ENCODE measurements around the gene GRIA4.

Gene GRIA4

GRCh38 chr11:105856954-105857353 is 247.1 kb downstream of the GRIA4 start:
- TF ChIP-seq FOXP2 (optimal IDR thresholded peaks at IDR 0.05; ENCODE audit: borderline replicate concordance, extremely low read depth, extremely low read length, insufficient read depth) (no peak), REST (IDR thresholded peaks at IDR 0.05; ENCODE audit: insufficient read depth in 1 of 2, low read depth in 2 of 2, low read length in 2 of 2) (no peak), POLR2AphosphoS5 (IDR thresholded peaks at IDR 0.05; ENCODE audit: low read depth, low read length) (no peak), SIN3A (IDR thresholded peaks at IDR 0.05; ENCODE audit: borderline replicate concordance, insufficient read depth, low read length) (no peak), TAF1 (IDR thresholded peaks at IDR 0.05; ENCODE audit: borderline replicate concordance, insufficient read depth, low read length) (no peak)

DNA sequence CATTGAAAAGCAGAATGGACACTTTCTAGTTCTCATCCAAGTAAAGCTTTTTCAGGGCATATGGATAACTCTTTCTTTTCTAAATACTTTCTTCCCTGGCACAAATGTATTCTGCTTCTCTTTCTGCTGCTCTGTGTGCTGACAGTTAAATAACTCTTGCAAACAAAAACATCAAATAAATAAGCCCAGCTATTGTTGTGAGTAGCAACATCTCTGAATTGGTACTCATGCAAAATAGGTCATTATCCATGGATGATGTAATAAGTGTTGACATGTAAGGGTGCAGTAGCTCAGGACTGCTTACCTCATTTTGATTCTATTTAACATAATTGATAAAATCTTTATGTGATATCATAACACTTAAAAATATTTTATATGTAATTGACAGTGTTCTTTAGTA is 247.9 kb downstream of the GRIA4 start:
- TF ChIP-seq SIN3A (IDR thresholded peaks at IDR 0.05; ENCODE audit: borderline replicate concordance, insufficient read depth, low read length) = no peak
- no peak for TF ChIP-seq POLR2AphosphoS5 (IDR thresholded peaks at IDR 0.05; ENCODE audit: low read depth, low read length)
- TF ChIP-seq FOXP2 (optimal IDR thresholded peaks at IDR 0.05; ENCODE audit: borderline replicate concordance, extremely low read depth, extremely low read length, insufficient read depth) = no peak
- TF ChIP-seq REST (IDR thresholded peaks at IDR 0.05; ENCODE audit: insufficient read depth in 1 of 2, low read depth in 2 of 2, low read length in 2 of 2) = no peak
- TF ChIP-seq TAF1 (IDR thresholded peaks at IDR 0.05; ENCODE audit: borderline replicate concordance, insufficient read depth, low read length) = no peak

DNA sequence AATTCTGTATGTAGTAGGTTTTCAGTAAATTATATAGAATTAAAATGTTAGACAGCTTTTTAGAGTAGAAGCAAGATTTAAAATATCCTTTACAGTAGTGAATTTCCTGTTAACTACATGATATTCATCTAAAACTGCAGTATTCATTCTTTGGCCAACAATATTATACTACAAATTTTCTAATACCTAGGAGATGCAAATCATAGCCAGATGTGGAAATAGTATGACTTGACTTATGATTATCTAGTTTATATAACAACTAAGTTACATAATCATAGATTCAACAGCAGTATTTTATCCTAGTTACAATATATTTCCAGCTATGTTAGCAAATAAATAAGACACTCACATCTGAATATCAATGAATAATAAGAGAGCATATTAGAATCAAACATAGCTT is 249.0 kb downstream of the GRIA4 start:
- TF ChIP-seq REST (IDR thresholded peaks at IDR 0.05; ENCODE audit: insufficient read depth in 1 of 2, low read depth in 2 of 2, low read length in 2 of 2) (no peak), POLR2AphosphoS5 (IDR thresholded peaks at IDR 0.05; ENCODE audit: low read depth, low read length) (no peak), FOXP2 (optimal IDR thresholded peaks at IDR 0.05; ENCODE audit: borderline replicate concordance, extremely low read depth, extremely low read length, insufficient read depth) (no peak), TAF1 (IDR thresholded peaks at IDR 0.05; ENCODE audit: borderline replicate concordance, insufficient read depth, low read length) (no peak), SIN3A (IDR thresholded peaks at IDR 0.05; ENCODE audit: borderline replicate concordance, insufficient read depth, low read length) (no peak)

GRCh38 chr11:105860105-105860504 is 250.2 kb downstream of the GRIA4 start:
- TF ChIP-seq TAF1 (IDR thresholded peaks at IDR 0.05; ENCODE audit: borderline replicate concordance, insufficient read depth, low read length) = no peak
- no peak for TF ChIP-seq FOXP2 (optimal IDR thresholded peaks at IDR 0.05; ENCODE audit: borderline replicate concordance, extremely low read depth, extremely low read length, insufficient read depth)
- TF ChIP-seq POLR2AphosphoS5 (IDR thresholded peaks at IDR 0.05; ENCODE audit: low read depth, low read length) = no peak
- TF ChIP-seq REST (IDR thresholded peaks at IDR 0.05; ENCODE audit: insufficient read depth in 1 of 2, low read depth in 2 of 2, low read length in 2 of 2) = no peak
- TF ChIP-seq SIN3A (IDR thresholded peaks at IDR 0.05; ENCODE audit: borderline replicate concordance, insufficient read depth, low read length) = no peak

DNA sequence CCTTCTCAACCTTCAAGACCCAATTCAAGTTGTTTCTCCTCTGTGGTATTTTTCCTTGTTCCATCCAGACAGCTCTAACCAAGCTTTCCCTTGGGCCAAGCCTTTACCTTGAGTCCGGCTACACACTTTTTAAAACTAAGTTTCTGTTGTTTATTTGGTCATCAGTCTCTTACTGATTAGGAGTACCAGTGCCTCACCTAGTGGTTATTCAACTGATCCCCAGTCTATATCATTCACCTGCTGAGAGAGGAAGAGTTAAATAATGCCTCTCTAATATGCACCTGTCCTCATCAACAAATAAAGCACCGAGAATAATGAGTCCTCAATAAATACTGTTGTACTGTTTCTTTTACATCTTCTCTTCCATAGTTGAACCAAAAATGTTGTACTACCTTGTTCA is 251.4 kb downstream of the GRIA4 start:
- no peak for TF ChIP-seq TAF1 (IDR thresholded peaks at IDR 0.05; ENCODE audit: borderline replicate concordance, insufficient read depth, low read length)
- TF ChIP-seq FOXP2 (optimal IDR thresholded peaks at IDR 0.05; ENCODE audit: borderline replicate concordance, extremely low read depth, extremely low read length, insufficient read depth) = no peak
- TF ChIP-seq REST (IDR thresholded peaks at IDR 0.05; ENCODE audit: insufficient read depth in 1 of 2, low read depth in 2 of 2, low read length in 2 of 2) = no peak
- no peak for TF ChIP-seq SIN3A (IDR thresholded peaks at IDR 0.05; ENCODE audit: borderline replicate concordance, insufficient read depth, low read length)
- TF ChIP-seq POLR2AphosphoS5 (IDR thresholded peaks at IDR 0.05; ENCODE audit: low read depth, low read length) = no peak

Measured in PFSK-1 (cell line).